SU-DHL-6 (cell line): ENCODE measurements around the gene BBS1.

Experiments
- EZH2phosphoT487 ChIP-seq: fragments of 200-600 bp; sonication (generic), shearing (Covaris generic); conservative IDR thresholded peaks from 2 replicates; pipeline ENCODE4 v1.6.1; 2018; ENCODE audit warnings: mild to moderate bottlenecking, antibody characterized with exemption, low read length, moderate library complexity, mixed read lengths
- TF ChIP-seq, protein P1 (sequence below): fragments of 200-600 bp; sonication (generic); IDR thresholded peaks from one replicate; pipeline ENCODE4 v1.5.1; 2017; ENCODE audit warnings: antibody characterized with exemption, mild to moderate bottlenecking, low read length, moderate library complexity; ENCODE audit not compliant: insufficient read depth, poor library complexity, severe bottlenecking

DNA sequence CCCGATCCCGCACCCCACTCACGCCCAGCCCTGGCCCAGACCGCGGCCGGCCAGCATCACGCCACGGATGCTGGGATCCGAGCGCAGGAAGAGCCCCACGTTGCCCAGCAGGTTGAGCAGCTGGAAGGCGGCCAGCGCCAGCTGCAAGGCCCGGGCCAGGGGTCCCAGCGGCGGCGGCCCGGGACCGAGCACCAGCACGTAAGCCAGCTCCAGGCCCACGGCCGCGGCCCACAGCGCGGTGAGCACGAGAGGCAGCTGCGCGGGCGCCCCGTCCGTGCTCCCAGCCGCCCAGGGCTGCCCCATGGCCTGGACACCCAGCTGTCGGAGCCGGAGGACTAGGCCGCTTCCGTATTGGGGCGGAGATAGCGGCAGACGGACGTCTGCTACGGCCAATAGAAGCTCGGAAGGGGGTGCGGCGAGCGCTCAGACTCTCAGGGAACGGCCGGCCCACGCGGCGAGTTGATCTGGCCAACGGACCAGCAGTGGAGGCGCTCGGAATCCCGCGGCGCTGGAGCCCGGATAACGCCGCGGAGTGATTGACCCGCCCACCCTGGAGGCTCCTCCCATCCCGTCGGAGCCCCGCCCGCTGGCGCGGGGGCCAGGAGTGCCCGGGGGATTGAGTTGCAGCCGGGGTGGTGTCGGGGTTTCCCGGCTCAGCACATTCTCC is 35.4 kb downstream of the BBS1 start, which contains the start of gene ZDHHC24:
- TF ChIP-seq, protein P1, sequence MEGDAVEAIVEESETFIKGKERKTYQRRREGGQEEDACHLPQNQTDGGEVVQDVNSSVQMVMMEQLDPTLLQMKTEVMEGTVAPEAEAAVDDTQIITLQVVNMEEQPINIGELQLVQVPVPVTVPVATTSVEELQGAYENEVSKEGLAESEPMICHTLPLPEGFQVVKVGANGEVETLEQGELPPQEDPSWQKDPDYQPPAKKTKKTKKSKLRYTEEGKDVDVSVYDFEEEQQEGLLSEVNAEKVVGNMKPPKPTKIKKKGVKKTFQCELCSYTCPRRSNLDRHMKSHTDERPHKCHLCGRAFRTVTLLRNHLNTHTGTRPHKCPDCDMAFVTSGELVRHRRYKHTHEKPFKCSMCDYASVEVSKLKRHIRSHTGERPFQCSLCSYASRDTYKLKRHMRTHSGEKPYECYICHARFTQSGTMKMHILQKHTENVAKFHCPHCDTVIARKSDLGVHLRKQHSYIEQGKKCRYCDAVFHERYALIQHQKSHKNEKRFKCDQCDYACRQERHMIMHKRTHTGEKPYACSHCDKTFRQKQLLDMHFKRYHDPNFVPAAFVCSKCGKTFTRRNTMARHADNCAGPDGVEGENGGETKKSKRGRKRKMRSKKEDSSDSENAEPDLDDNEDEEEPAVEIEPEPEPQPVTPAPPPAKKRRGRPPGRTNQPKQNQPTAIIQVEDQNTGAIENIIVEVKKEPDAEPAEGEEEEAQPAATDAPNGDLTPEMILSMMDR: no peak
- no peak for TF ChIP-seq EZH2phosphoT487
